Neural progenitor cell (in vitro differentiated cells): ENCODE results near the gene DYNLT2. TPM values are rescaled to one million over a fixed set of nuclear protein-coding genes. Genes with fewer than 3 reads are reported as not detected.
A peak's percentile ranks its signal among the peaks of the same experiment; 100 is the strongest.

Source experiments
- DNase-seq: peaks from one replicate; pipeline ENCODE4 v3.0.0-alpha.2; 2016; ENCODE audit warnings: low spot score
- H2AFZ ChIP-seq: fragments of 200-600 bp; sonication (generic); replicated peaks from 2 replicates; pipeline ENCODE4 v1.6.1; 2016; ENCODE audit warnings: antibody characterized with exemption
- H3F3A ChIP-seq: fragments of 200-600 bp; sonication (generic); 2 replicates; pipeline ENCODE4 v1.6.1; 2016; ENCODE audit warnings: antibody characterized with exemption, low read depth
- H3K27ac ChIP-seq: fragments of 200-600 bp; sonication (generic); 2 replicates; pipeline ENCODE4 v1.5.1; 2016; ENCODE audit warnings: mild to moderate bottlenecking
- H3K27me3 ChIP-seq: fragments of 200-600 bp; sonication (generic); 2 replicates; pipeline ENCODE4 v1.6.1; 2016; ENCODE audit warnings: mild to moderate bottlenecking, moderate library complexity
- H3K36me3 ChIP-seq: fragments of 200-600 bp; sonication (generic); 2 replicates; pipeline ENCODE4 v1.5.1; 2016
- H3K4me1 ChIP-seq: fragments of 200-600 bp; sonication (generic); 2 replicates; pipeline ENCODE4 v1.6.1; 2016; ENCODE audit warnings: mixed run types
- H3K4me2 ChIP-seq: fragments of 200-600 bp; sonication (generic); 2 replicates; pipeline ENCODE4 v1.6.1; 2016
- H3K4me3 ChIP-seq: fragments of 200-600 bp; sonication (generic); 2 replicates; pipeline ENCODE4 v1.5.1; 2016
- H3K79me2 ChIP-seq: fragments of 200-600 bp; sonication (generic); 2 replicates; pipeline ENCODE4 v1.6.1; 2016; ENCODE audit warnings: low read depth
- H3K9ac ChIP-seq: fragments of 200-600 bp; sonication (generic); 2 replicates; pipeline ENCODE4 v1.6.1; 2016
- H3K9me3 ChIP-seq: fragments of 200-600 bp; sonication (generic); 2 replicates; pipeline ENCODE4 v1.5.1; 2016; ENCODE audit warnings: low read depth
- H4K20me1 ChIP-seq: fragments of 200-600 bp; sonication (generic); 2 replicates; pipeline ENCODE4 v1.6.1; 2016; ENCODE audit warnings: low read depth
- H3K27ac Mint-ChIP-seq: 3 replicates; pipeline ENCODE4 v1.8.0; 2021; ENCODE audit warnings: mixed read lengths
- H3K27me3 Mint-ChIP-seq: 2 replicates; pipeline ENCODE4 v1.8.0; 2022; ENCODE audit warnings: low read depth, mild to moderate bottlenecking, inconsistent platforms, moderate library complexity, mixed read lengths; ENCODE audit not compliant: insufficient read depth
- H3K36me3 Mint-ChIP-seq: 3 replicates; pipeline ENCODE4 v1.8.0; 2021; ENCODE audit warnings: mixed read lengths
- H3K4me1 Mint-ChIP-seq: 3 replicates; pipeline ENCODE4 v1.8.0; 2021; ENCODE audit warnings: mixed read lengths
- H3K4me3 Mint-ChIP-seq: 3 replicates; pipeline ENCODE4 v1.8.0; 2021; ENCODE audit warnings: mild to moderate bottlenecking, moderate library complexity, mixed read lengths
- H3K9me3 Mint-ChIP-seq: 3 replicates; pipeline ENCODE4 v1.8.0; 2020; ENCODE audit warnings: mixed read lengths
- CTCF ChIP-seq: fragments of 200-600 bp; sonication (generic); IDR thresholded peaks from 2 replicates; pipeline ENCODE4 v1.5.1; 2017; ENCODE audit warnings: antibody characterized with exemption, mild to moderate bottlenecking
- EZH2 ChIP-seq: fragments of 200-600 bp; sonication (generic); IDR thresholded peaks from 2 replicates; pipeline ENCODE4 v1.6.1; 2017; ENCODE audit warnings: antibody characterized with exemption, mild to moderate bottlenecking, moderate library complexity
- EZH2phosphoT487 ChIP-seq: fragments of 200-600 bp; sonication (generic); IDR thresholded peaks from 2 replicates; pipeline ENCODE4 v1.6.1; 2017; ENCODE audit warnings: antibody characterized with exemption
- total RNA-seq: library from RNA; depleted of rRNA; stranded (reverse); fragments of >200 nt; gene quantifications from 2 replicates; pipeline ENCODE4 v1.2.3, GENCODE V29; 2015; ENCODE audit warnings: low replicate concordance

DYNLT2 gene
- total RNA-seq, 1 donor from 2014 or later: 4.7 TPM

DNA sequence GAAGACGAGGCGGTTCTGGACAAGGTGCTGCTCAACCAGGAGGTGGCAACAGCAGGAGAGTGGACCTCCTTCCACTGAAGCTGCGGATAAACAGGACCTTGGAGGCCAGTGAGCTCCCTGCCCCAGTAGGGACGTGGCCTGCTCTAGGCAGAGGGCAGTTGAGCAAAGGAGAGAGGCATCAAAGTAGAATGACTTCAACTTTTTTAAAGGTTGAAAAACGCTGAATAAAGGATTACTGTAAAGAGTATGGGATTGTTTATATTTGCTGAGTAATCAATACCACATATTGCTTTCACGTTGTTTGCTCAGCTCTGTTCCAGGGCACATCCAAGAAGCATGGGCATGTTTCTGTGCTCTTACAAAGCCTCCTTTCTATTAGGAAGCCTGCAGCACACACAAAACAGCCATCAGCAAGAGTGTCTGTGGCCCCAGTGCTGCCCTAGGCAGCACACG, 48.1 kb upstream of the DYNLT2 start:
- Histone ChIP-seq H3K27ac (no peak overlapping the region), H3K27me3 (no peaks in the 10 kb centered on the region), H3K4me1 (peaks cover 24% of the 10 kb centered on the region), H3K4me3 (no peak overlapping the region), H2AFZ (no peak overlapping the region), H3K79me2 (no peaks in the 10 kb centered on the region), H3K9ac (no peak overlapping the region), H4K20me1 (no peaks in the 10 kb centered on the region), H3K9me3 (no peaks in the 10 kb centered on the region), H3F3A (peaks cover 12% of the 10 kb centered on the region), H3K36me3 (no peaks in the 10 kb centered on the region), H3K4me2 (no peak overlapping the region)
- Mint-ChIP-seq H3K27ac (no peak overlapping the region), H3K4me3 (no peak overlapping the region), H3K4me1 (peaks cover 42% of the 10 kb centered on the region), H3K27me3 (peaks cover 5% of the 10 kb centered on the region), H3K9me3 (peaks cover 2% of the 10 kb centered on the region), H3K36me3 (no peaks in the 10 kb centered on the region)
- TF ChIP-seq CTCF: no peak
- TF ChIP-seq EZH2: no peak
- no peak for TF ChIP-seq EZH2phosphoT487
- no peak for DNase-seq

DNA sequence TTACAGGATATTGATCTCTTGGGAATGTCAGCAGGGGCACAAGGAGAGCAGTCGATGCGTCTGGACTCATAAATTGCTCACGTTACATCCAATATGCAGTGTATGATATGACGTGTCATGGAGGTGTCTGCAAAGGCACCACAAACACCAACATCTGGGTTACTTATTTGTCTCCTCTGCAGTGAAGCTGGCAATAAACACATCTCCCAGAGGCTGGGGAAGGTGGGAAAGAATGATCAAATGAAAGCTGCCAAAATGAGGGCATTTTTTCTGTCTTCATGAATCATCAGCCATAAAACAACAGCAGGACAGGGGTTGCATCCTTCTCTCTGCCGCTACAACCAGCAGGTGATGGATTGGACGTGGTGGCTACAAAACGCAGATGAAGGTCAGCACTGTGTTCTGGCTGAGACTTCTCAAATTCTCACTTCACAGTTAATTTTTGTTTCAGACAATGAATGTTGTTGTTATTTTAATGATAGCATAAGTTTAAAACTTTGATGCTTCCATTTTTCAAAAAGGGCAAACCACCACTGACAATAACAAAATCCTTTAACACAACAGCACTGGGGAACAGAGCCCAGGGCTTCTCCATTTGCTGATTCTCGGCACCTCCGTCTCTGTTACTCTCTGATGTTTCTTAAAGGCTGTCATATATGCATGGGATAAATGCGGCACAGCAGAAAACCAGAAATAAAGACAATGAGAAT, 47.5 kb upstream of the DYNLT2 start:
- Histone ChIP-seq H3K9ac (no peak overlapping the region), H4K20me1 (no peaks in the 10 kb centered on the region), H3K9me3 (no peaks in the 10 kb centered on the region), H3K27ac (no peak overlapping the region), H3K4me3 (no peak overlapping the region), H3K4me2 (no peak overlapping the region), H3K79me2 (no peaks in the 10 kb centered on the region), H2AFZ (no peak overlapping the region), H3K27me3 (no peaks in the 10 kb centered on the region), H3K4me1 (peaks cover 24% of the 10 kb centered on the region), H3F3A (peaks cover 12% of the 10 kb centered on the region), H3K36me3 (no peaks in the 10 kb centered on the region)
- no peak overlapping the region for H3K27ac Mint-ChIP-seq
- peaks cover 42% of the 10 kb centered on the region for H3K4me1 Mint-ChIP-seq
- H3K27me3 Mint-ChIP-seq: peaks cover 3% of the 10 kb centered on the region
- no peak for DNase-seq
- H3K4me3 Mint-ChIP-seq: no peak overlapping the region
- TF ChIP-seq EZH2 (no peak), CTCF (no peak), EZH2phosphoT487 (no peak)
- H3K36me3 Mint-ChIP-seq: no peaks in the 10 kb centered on the region
- no peaks in the 10 kb centered on the region for H3K9me3 Mint-ChIP-seq

DNA sequence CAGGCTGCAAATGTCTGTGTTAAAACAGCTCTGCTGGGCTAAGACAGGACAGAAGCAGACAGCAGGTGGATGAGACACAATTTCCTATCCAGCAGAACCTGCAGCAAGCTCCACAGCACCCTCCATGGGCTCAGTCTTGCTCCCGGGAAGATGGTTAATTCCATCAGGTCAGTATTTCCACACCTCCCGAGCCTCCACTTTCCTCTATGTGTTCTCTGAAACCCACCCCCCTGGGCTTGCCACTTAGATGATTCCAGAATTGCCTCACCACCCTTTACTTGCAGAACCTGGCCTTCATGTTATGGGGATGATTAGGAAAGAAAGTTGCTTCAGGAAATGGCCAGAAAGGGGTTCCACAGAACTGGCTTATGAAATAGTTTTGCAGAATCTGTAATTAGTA, 43.8 kb upstream of the DYNLT2 start:
- Mint-ChIP-seq H3K4me3 (no peak overlapping the region), H3K36me3 (no peaks in the 10 kb centered on the region), H3K27me3 (peaks cover 6% of the 10 kb centered on the region), H3K27ac (peak overlapping the region; percentile 67), H3K9me3 (no peaks in the 10 kb centered on the region), H3K4me1 (peaks cover 47% of the 10 kb centered on the region)
- Histone ChIP-seq H3K27ac (no peak overlapping the region), H3K4me3 (no peak overlapping the region), H3K79me2 (no peaks in the 10 kb centered on the region), H4K20me1 (no peaks in the 10 kb centered on the region), H3K4me2 (no peak overlapping the region), H3F3A (peaks cover 4% of the 10 kb centered on the region), H2AFZ (no peak overlapping the region), H3K36me3 (no peaks in the 10 kb centered on the region), H3K9ac (no peak overlapping the region), H3K27me3 (peaks cover 8% of the 10 kb centered on the region), H3K9me3 (no peaks in the 10 kb centered on the region), H3K4me1 (peaks cover 9% of the 10 kb centered on the region)
- DNase-seq: no peak
- TF ChIP-seq EZH2phosphoT487 (no peak), EZH2 (no peak), CTCF (no peak)
